GM08714 (cell line): Measurements from ENCODE around the gene POLD4.
"Not testable (repeated sequence)": the region's sequence is repeated elsewhere in the genome, so short reads cannot be mapped to it uniquely, and the experiment has no call there.

Experiments
- H3K4me3 ChIP-seq: fragments of 200-500 bp; sonication (Bioruptor generic); 2 replicates; pipeline ENCODE4 v1.5.1; 2014; ENCODE audit warnings: mild to moderate bottlenecking, low read length, inconsistent platforms
- ZNF274 ChIP-seq: IDR thresholded peaks from 2 replicates; pipeline ENCODE4 v1.6.1; 2012; ENCODE audit warnings: mild to moderate bottlenecking, low read depth, low read length

The POLD4 gene

DNA sequence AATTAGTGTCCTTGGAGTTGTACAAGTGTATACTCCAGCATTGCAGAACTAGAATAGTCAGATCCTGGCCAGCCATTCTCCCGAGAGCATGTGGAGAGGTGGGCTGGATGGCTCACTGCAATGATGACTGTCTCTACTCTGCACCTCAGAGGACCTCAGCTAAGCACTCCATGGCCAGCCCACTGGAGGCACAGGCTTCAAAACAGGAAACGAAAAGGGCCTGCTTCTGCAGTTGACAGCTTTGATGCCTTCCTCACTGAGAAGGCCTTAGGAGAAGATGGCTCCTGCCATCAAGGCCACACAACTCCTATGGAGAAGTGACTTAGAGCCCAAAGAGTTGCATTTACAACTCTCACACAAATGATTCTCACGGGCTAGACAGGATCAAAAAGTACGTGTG is 9.1 kb downstream of the POLD4 start:
- no peak for TF ChIP-seq ZNF274
- no peak overlapping the region for H3K4me3 ChIP-seq

DNA sequence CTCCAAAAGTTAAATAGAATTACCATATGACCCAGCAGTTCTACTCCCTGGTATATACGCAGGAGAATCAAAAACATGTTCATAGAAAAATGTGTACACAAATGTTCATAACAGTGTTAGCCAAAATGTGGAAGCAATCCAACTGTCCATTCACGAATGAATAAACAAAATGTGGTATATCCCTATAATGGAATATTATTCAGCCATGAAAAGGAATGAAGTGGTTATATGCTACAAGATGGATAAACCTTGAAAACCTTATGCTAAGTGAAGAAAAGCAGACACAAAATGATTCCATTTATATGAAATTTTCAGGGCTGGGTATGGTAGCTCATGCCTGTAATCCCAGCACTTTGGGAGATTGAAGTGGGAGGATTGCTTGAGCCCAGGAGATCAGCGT is 16.1 kb downstream of the POLD4 start:
- no peak overlapping the region for H3K4me3 ChIP-seq
- TF ChIP-seq ZNF274 = no peak

DNA sequence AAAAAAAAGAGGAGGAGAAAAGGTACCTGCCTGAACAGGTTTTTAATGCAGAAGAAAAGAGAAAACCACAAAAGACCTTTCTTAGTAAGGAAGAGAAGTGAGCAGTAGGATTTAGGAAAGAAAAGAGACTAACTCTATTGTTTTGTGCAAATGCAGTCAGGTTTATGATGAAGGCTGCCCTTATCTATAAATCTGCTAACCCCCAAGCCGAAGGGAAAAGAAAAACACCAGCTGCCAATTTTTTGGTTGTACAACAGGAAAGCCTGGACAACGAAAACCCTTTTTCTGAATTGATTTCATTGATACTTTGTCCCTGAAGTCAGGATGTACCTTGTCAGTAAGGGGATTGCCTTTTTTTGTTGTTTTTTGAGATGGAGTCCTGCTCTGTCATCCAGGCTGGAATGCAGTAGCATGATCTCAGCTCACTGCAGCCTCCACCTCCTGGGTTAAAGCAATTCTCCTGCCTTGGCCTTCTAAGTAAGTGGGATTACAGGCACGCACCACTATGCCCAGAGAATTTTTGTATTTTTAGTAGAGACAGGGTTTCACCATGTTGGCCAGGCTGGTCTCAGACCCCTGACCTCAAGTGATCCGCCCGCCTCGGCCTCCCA is 21.2 kb downstream of the POLD4 start:
- no peak overlapping the region for H3K4me3 ChIP-seq
- no peak for TF ChIP-seq ZNF274

DNA sequence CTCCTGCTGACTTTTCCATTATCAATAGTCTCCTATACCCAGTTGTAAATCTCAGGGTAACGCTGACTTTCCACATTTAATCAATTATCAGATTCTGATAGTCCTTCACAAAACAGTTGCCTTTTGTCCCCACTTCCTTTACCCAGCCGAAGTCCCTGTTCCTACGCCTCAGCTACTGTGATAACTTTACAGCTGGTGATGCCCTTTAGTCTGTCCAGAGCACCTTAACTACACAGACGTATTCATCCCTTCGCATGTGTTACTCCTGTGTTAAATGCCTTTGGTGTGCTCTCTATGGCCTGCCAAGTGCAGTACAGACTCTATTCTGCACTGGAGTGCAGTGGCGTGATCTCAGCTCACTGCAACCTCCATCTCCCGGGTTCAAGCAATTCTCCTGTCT is 29.8 kb downstream of the POLD4 start:
- TF ChIP-seq ZNF274 = no peak
- H3K4me3 ChIP-seq = no peak overlapping the region

DNA sequence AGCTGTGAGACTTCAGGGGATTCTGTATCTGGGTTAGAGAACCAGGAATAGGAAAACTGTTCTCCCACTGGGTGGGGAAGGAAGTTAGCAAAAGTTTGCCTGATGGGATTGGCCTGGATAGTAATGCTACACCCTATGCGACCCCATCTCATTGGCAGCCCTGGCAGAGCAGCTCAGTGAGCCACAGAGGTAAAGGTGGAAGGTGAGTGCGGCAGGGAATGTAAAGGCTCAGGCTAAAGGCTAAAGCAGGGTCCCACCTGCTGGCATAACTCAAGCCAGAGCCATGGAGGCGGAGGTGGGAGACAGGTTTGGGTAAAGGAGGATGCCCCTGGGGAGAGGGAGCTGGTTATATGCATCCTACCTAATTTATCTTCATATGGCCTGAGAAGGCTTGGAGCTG is 31.3 kb downstream of the POLD4 start:
- TF ChIP-seq ZNF274 = no peak
- H3K4me3 ChIP-seq = no peak overlapping the region

GRCh38 chr11:67321313-67321871 is 32.0 kb downstream of the POLD4 start:
- no peak for TF ChIP-seq ZNF274
- no peak overlapping the region for H3K4me3 ChIP-seq

GRCh38 chr11:67320691-67321090 is 32.7 kb downstream of the POLD4 start:
- TF ChIP-seq ZNF274 = no peak
- no peak overlapping the region for H3K4me3 ChIP-seq

- no peak overlapping the region for H3K4me3 ChIP-seq
- no peak for TF ChIP-seq ZNF274
These were observed 33.3 kb downstream of the POLD4 start for GRCh38 chr11:67320011-67320410.

DNA sequence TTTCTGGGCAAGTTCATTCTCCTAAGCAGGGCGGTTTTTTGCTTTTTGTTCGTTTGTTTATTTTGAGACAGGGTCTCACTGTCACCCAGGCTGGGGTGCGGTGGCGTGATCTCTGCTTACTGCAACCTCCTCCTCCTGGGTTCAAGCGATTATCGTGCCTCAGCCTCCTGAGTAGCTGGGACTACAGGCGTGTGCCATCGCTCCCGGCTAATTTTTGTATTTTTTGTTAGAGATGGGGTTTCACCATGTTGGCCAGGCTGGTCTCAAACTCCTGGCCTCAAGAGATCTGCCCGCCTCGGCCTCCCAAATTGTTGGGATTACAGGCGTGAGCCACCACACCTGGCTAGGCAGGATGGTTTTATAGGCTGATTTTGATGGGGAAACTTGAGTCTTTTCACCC is 34.5 kb downstream of the POLD4 start:
- not testable (repeated sequence) for H3K4me3 ChIP-seq

DNA sequence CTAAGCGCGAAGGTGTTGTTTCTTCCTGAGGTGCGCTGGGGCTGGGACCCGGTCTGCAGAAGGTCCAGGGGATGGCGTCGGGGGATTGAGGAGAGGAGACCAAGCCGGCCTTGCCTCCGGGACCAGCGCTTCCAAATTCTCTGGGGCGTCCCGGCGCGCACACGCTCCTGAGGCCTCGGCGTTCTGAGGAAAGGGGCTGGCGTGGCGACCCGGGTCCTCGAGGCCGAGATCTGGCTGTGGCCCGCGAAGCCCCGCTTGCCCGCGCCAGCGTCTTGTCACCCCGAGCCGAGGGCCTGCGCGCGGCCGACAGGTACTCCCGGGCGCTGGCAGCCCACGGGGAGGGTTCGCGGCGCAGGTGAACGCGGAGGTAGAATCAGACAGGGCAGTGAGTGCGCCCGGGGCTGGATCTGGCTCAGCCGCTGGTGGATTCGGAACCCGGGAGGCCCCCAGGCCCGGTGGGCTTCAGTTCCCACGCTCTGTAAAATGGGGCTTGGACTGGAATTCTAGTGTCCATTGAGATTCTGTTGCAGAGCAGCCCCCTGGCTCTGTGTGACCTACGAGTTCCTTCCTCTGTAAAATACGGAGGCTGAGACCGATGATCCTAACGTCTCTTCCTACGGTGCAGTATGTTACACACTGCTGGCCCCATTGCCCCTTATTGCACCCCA is 35.3 kb downstream of the POLD4 start:
- no peak for TF ChIP-seq ZNF274
- H3K4me3 ChIP-seq = peak overlapping the region; percentile 84

GRCh38 chr11:67317205-67317887 is 36.0 kb downstream of the POLD4 start:
- TF ChIP-seq ZNF274 = no peak
- H3K4me3 ChIP-seq = peak overlapping the region; percentile 84

DNA sequence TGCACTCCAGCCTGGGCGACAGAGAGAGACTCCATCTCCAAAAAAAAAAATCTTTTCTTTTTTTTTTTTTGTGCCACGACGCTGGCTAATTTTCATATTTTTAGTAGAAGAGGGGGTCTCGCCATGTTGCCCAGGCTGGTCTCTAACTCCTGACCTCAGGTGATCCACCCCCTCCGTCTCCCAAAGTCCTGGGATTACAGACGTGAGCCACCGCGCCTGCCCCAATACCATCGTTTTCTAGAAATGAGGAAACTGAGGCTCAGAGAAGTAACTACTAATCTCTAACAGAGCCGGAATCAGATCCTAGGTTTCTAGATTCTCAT is 36.5 kb downstream of the POLD4 start:
- TF ChIP-seq ZNF274 = no peak
- H3K4me3 ChIP-seq = peak overlapping the region; percentile 84

DNA sequence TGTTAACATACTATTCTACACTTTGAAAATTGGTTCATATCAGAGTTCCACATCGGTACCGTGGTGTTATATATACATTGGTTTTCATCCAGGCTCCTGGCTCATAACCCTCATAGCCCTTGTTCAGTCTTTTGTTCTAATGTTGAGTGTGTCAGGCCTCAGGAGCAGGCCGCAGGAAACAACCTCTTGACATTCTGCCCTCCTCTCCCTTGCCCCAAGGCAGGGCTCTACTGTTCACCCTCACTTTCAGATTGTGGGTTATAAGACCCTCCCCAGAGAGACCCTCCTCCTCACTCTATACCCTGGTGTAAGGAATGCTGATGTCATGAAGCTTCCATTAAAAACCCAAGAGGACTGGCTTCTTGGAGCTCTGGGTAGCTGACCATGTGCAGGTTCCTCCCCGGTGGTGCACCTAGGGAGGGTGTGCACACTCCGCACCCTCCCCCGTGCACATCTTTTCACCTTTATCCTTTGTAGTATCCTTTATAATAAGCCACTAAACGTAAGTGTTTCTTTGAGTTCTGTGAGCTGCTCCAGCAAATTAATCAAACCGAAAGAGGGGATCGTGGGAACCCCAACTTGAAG is 37.9 kb downstream of the POLD4 start:
- H3K4me3 ChIP-seq = no peak overlapping the region
- no peak for TF ChIP-seq ZNF274

DNA sequence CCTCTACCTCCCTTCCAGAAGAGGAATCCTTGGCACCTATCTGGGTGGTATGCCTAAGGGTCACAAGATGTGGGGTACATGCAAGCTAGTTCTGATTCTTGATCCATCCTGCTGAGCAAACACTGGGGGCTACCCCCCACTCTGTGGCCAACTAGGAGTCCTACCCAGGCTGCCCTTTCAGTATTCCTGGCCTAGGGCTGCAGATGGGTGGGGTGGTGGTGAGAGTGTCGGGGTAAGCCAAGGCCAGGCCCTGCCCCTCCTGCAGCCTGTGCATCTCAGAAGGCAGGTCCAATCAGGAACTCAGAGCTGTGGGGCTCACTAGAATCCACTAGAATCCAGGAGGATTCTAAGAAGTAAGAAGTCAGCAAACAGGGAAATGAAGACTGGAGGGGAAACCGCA is 39.1 kb downstream of the POLD4 start:
- no peak for TF ChIP-seq ZNF274

DNA sequence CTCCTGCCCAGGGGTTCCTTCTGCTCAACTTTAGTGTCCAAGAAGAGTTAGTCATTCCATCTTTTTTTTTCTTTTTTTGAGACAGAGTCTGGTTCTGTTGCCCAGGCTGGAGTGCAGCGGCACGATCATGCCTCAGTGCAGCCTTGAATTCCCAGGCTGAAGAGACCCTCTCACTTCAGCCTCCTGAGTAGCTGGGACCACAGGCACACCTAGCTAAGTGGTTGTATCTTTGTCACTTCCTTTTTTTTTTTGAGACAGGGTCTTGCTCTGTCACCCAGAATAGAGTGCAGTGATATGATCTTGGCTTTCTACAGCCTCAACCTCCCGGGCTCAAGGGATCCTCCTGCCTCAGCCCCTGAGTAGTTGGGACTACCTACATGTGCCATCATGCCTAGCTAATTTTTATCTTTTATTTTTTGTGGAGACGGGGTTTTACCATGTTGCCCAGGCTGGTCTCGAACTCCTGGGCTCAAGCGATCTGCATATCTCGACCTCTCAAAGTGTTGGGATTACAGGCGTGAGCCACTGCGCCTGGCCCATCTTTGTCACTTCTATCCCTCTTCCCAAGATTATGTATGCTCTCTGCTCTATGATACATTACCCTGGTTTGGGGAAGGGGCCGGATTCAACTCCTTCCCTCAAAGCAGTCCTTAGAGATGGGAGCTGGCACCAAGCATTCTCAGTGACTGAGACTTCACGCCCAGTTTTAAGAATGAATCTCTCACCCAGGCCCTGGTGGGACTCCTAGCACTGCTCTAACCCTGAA is 40.0 kb downstream of the POLD4 start:
- H3K4me3 ChIP-seq = no peak overlapping the region
- no peak for TF ChIP-seq ZNF274

More for the DNA sequence above, 39.1 kb downstream of the POLD4 start:
- no peak overlapping the region for H3K4me3 ChIP-seq
